Skeletal muscle satellite cell (primary cell): ENCODE measurements around the gene TMEM170B.

Experiments used
- H3K27me3 ChIP-seq: 2 replicates; pipeline ENCODE4 v1.7.0; 2013; ENCODE audit warnings: low read length; ENCODE audit not compliant: control insufficient read depth, insufficient read depth
- H3K36me3 ChIP-seq: 2 replicates; pipeline ENCODE4 v1.7.0; 2013; ENCODE audit warnings: mild to moderate bottlenecking, control low read depth, low read length; ENCODE audit not compliant: insufficient read depth
- H3K4me1 ChIP-seq: 2 replicates; pipeline ENCODE4 v1.7.0; 2013; ENCODE audit warnings: low read length; ENCODE audit not compliant: control insufficient read depth, insufficient read depth
- H3K4me2 ChIP-seq: 2 replicates; pipeline ENCODE4 v1.7.0; 2013; ENCODE audit warnings: mild to moderate bottlenecking, low read length
- H3K4me3 ChIP-seq: 2 replicates; pipeline ENCODE4 v1.7.0; 2013; ENCODE audit warnings: low read length
- H3K9ac ChIP-seq: 2 replicates; pipeline ENCODE4 v1.7.0; 2013; ENCODE audit warnings: mild to moderate bottlenecking, low read depth, low read length, moderate library complexity
- H3K9me3 ChIP-seq: replicated peaks from 2 replicates; pipeline ENCODE4 v1.7.0; 2013; ENCODE audit warnings: mild to moderate bottlenecking, control low read depth, low read length

The TMEM170B gene

DNA sequence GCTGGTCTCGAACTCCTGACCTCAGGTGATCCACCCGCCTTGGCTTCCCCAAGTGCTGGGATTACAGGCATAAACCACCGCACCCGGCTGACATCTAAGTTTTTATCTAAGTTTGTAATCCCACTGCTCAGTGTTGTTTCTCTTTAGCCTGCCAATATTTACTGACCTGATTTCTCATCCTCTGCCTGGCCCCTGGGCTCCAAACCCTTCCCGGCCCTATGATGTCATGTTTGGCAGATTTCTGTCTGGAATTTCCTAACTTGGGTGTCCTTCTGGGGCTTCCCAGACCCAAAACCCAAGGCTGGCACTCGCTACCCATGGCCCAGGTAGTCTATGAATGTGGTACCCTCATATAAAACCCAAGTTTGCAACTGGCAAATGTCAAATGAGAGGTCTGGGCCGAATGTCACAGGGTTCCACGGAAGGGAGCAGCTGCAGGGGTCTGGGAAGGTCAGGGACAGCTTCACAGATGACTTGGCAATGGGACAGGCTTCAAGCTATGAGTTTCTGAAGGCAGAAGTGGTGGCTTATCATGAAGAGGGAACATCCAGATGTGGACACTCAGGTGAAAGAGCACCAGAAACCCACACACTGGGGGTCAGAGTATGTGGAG, 54.9 kb downstream of the TMEM170B start:
- no peaks in the 10 kb centered on the region for H3K36me3 ChIP-seq
- H3K27me3 ChIP-seq, result no peaks in the 10 kb centered on the region
- H3K4me2 ChIP-seq, result no peak overlapping the region
- no peak overlapping the region for H3K4me3 ChIP-seq
- peak overlapping the region; percentile 55 for H3K9ac ChIP-seq
- no peaks in the 10 kb centered on the region for H3K9me3 ChIP-seq
- H3K4me1 ChIP-seq, result peaks cover 38% of the 10 kb centered on the region

DNA sequence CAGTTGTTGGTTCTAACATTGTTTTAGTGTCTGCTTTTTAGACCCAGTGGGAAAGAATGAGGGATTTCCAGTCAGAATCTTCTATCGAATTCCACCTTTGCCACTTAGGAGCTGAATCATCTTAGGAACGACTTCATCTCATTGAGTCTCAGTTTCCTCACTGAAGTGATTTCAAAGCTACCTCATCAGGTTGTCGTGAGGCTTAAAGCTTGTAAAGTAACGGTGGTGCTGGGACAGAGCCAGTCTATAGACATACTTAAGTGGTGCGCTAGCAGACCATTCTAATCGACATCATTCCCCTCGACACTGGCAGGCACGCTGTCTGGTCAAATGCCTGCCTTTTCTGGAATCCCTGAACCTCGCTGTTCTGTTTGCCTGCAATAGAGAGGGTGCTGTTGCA, 55.5 kb downstream of the TMEM170B start:
- Histone ChIP-seq H3K27me3 (no peaks in the 10 kb centered on the region), H3K9ac (peak overlapping the region; percentile 55), H3K36me3 (no peaks in the 10 kb centered on the region), H3K9me3 (no peaks in the 10 kb centered on the region), H3K4me2 (no peak overlapping the region), H3K4me3 (no peak overlapping the region), H3K4me1 (peaks cover 38% of the 10 kb centered on the region)

DNA sequence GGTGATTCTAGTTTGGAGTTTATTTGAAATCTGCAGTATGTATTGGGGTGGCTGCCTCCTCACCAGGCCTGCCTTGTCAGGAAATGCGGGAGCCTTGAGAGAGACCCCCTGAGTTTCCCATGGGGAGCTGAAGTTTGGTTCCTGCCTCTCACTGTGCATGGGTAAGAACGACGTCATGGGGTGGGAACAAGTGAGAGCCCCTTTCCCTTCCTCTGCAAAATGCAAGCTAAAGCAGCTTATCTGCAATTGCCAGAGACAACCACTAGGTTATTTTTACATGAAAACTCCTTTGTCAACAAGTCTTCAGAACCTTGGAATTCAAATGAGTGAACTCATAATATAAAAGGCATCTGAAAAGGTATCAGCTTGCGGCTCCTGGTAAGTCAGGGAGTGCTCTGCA, 58.4 kb downstream of the TMEM170B start:
- peaks cover 18% of the 10 kb centered on the region for H3K4me1 ChIP-seq
- no peak overlapping the region for H3K9ac ChIP-seq
- no peaks in the 10 kb centered on the region for H3K27me3 ChIP-seq
- no peak overlapping the region for H3K4me2 ChIP-seq
- no peaks in the 10 kb centered on the region for H3K36me3 ChIP-seq
- H3K4me3 ChIP-seq, result no peak overlapping the region
- H3K9me3 ChIP-seq, result no peaks in the 10 kb centered on the region

DNA sequence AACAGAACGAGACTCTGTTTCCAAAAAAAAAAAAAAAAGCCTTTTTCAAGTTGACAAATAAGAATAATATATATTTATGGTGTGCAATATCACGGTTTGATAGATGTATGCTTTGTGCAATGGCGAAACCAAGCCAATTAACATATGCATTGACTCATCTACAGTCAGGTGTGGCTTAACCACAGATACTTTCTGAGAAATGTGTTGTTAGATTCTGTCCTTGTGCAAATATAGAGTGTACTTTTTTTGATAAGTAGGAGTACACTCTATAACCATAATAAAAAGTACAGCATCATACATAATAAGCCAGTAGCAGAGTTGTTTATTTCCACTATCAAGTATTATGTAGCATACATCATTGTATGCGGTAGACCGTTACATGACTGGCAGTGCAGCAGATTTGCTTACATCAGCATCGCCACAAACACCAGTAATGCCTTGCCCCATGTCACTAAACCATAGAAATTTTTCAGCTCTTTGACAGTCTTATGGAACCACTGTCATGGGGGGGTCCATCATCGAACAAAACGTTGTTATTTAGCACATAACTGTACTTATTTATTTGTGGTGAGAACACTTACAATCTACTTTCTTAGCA, 59.2 kb downstream of the TMEM170B start:
- Histone ChIP-seq H3K9me3 (no peaks in the 10 kb centered on the region), H3K27me3 (no peaks in the 10 kb centered on the region), H3K4me2 (no peak overlapping the region), H3K4me3 (no peak overlapping the region), H3K4me1 (peaks cover 18% of the 10 kb centered on the region), H3K9ac (no peak overlapping the region), H3K36me3 (no peaks in the 10 kb centered on the region)

DNA sequence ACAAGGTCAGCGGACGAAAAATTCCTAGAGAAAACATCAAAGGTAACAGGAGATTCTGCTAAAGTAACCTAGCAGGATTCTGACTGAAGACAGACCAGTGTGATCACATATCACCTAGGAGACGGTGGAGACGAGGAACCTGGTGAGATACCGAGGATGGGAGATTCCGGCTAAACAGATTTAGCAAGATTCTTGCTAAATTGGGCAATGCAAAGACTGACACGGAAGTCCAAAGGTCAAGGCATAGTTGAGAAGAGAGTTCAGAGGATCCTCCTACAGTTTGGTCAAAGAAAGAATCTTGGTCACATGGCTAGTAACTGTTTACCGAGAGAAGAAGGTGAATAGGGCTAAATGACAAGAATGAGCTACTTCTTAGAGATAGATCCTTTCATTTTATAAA, 61.1 kb downstream of the TMEM170B start:
- H3K9me3 ChIP-seq, result no peaks in the 10 kb centered on the region
- H3K4me3 ChIP-seq, result no peak overlapping the region
- H3K27me3 ChIP-seq, result no peaks in the 10 kb centered on the region
- no peak overlapping the region for H3K4me2 ChIP-seq
- no peaks in the 10 kb centered on the region for H3K36me3 ChIP-seq
- H3K4me1 ChIP-seq, result peaks cover 3% of the 10 kb centered on the region
- no peak overlapping the region for H3K9ac ChIP-seq

DNA sequence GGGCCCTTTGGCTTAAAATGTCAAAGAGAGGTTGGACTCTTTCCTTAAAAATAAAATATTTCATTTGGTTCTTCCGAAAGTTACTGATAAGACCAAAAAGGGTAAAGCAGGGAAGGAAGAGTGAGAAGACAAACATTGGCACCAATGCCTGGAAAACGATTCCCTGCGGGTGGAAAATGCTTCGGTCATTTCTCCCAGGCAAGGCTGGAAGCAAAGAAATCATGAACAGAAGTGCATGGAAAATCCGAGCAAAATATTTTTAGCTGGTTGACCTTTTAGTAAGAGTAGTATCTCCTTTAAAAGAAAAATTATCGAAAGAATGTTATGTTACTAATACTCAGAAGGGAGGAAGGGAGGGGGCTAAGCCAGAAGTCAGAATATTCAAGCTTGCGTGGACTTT, 62.7 kb downstream of the TMEM170B start:
- Histone ChIP-seq H3K4me1 (peaks cover 6% of the 10 kb centered on the region), H3K27me3 (no peaks in the 10 kb centered on the region), H3K36me3 (no peaks in the 10 kb centered on the region)

DNA sequence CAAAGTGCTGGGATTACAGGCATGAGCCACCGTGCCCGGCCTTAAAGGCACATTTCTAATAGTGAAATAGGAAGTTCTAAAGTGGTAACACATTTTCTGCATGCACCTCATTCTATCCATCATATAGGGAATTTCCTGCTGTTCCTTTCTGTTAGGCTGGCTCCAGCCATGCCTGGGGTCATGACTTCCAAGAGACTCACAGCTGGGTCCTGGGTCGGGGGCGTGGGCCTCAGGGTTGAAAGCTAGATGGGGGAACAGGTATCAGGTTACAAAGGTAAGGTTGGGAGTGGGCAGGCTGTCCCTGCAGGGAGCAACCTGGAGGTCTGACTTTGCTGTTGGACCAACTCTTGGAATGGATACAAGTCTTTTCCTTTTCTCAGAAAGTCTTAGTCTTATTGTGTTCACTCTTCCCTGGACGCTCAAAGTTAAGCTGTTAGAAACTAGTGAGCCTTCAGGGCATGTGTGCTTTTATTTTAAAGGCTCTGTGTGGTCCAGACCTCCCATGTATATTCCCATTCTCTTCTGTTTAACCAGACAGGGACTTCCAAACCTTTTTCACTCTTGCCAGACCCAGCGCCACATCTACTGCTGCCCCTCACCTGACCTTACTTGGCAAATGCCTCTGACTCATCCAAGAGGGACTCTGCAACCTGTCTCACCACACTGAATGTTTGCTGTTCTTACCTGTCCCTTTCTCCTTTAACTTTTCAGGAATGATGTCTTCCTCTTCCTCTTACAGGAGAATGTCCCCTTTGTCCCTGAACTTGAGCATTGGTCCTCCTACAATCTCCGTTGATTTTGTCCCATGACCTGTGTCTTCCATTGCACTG, 64.4 kb downstream of the TMEM170B start:
- H3K4me1 ChIP-seq, result peaks cover 20% of the 10 kb centered on the region
- no peaks in the 10 kb centered on the region for H3K36me3 ChIP-seq
- H3K27me3 ChIP-seq, result no peaks in the 10 kb centered on the region
- H3K9me3 ChIP-seq, result no peaks in the 10 kb centered on the region
- H3K4me2 ChIP-seq, result no peak overlapping the region
- H3K4me3 ChIP-seq, result no peak overlapping the region
- no peak overlapping the region for H3K9ac ChIP-seq

More for the DNA sequence above, 62.7 kb downstream of the TMEM170B start:
- Histone ChIP-seq H3K4me2 (no peak overlapping the region), H3K9me3 (no peaks in the 10 kb centered on the region), H3K9ac (no peak overlapping the region), H3K4me3 (no peak overlapping the region)

DNA sequence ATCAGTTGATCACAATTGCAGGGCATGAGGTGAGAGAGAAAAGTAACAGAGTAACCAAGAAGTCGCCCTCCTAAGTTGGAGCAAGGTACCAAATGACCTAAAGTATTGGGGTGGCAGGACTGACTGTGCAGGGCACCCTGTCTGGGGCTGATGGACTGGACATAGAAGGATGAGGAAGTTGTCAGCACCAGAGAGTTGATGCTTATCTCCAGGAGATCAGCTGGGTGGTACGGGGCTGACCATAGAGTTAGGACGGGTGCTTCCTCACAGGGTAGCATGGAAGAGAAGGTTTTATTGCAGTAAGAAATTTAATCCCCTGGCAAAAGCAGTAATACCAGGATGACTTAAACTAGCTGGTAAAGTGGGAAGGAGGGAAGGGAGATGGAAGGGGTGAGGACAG, 66.7 kb downstream of the TMEM170B start:
- Histone ChIP-seq H3K9me3 (no peaks in the 10 kb centered on the region), H3K4me2 (no peak overlapping the region), H3K27me3 (no peaks in the 10 kb centered on the region), H3K4me3 (no peak overlapping the region), H3K9ac (no peak overlapping the region), H3K36me3 (no peaks in the 10 kb centered on the region), H3K4me1 (peaks cover 42% of the 10 kb centered on the region)

DNA sequence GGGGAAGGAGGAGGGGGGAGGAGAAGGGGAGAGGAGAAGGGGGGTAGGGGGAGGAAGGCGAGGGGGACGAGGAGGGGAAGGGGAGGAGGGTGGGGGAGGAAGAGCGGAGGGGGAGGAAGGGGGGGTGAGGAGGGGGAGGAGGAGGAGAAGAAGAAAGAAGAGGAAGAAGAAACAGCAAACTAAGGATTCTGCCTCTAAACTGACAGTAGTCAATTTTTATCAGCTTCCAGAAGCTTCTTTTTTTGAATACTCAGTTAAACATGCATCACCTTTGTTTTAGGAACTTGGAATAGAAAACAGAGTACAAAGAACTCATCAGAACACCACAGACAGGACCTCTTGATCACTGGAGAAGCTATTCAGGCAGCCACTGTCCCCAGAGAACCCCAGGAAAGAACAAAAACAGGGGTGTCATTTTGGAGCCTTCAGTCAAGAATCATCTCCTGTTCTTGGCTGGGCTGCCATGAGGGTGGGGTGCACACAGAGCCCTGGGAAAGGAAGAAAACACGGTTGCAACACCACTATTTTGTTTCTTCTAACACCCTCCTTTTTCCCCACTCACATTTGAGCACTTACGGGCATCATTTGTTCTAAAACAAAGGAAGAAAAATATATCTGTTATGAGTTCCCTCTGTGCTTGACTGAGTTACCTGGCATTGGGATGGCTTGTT, 67.4 kb downstream of the TMEM170B start:
- H3K4me3 ChIP-seq, result no peak overlapping the region
- H3K4me1 ChIP-seq, result peaks cover 48% of the 10 kb centered on the region
- H3K4me2 ChIP-seq, result no peak overlapping the region
- H3K27me3 ChIP-seq, result no peaks in the 10 kb centered on the region
- no peaks in the 10 kb centered on the region for H3K36me3 ChIP-seq
- H3K9ac ChIP-seq, result peak overlapping the region; percentile 44
- no peaks in the 10 kb centered on the region for H3K9me3 ChIP-seq

DNA sequence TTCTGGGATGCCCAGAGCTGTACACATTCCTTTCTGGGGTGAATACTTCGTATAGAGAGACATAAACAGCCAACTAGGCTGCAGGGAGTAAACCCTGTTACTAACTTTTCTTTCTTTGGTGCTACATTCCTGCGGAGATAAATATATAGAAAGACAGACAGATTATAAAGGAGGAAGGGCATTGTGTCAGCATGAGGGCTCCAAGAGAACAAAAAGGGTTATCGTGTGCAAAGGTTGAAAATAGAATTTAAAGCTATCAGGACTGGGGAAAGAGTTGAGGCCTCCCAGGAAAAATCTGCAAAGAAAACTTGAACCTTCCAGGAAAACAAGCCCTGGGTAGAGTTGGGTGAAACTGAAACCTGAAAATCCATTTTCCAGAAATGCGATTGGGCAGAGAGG, 68.0 kb downstream of the TMEM170B start:
- H3K36me3 ChIP-seq, result no peaks in the 10 kb centered on the region
- no peaks in the 10 kb centered on the region for H3K9me3 ChIP-seq
- H3K4me1 ChIP-seq, result peaks cover 53% of the 10 kb centered on the region
- no peak overlapping the region for H3K4me3 ChIP-seq
- no peaks in the 10 kb centered on the region for H3K27me3 ChIP-seq
- H3K9ac ChIP-seq, result peak overlapping the region; percentile 44
- peak overlapping the region; percentile 5 for H3K4me2 ChIP-seq

DNA sequence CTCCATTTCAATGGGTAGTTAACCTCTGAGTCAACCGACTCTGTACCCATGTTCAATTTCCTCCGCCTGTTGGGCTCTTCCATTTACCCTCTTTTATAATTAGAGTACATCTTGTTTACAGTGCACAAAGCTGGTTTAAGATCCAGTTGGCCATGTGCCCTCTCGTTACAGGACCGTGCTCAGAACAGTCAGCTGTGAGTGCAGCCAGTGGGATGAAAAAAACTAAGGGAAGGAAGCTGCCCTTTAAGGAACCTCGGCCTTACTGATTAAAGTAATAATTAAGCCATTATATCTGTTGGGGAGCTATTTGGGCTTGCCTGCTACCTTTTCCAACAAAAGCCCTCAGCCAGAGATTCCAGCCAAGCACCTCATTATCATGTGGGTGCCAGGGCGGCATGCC, 68.8 kb downstream of the TMEM170B start:
- no peak overlapping the region for H3K4me3 ChIP-seq
- H3K4me1 ChIP-seq, result peaks cover 58% of the 10 kb centered on the region
- H3K36me3 ChIP-seq, result no peaks in the 10 kb centered on the region

More for the DNA sequence above, 68.8 kb downstream of the TMEM170B start:
- Histone ChIP-seq H3K4me2 (no peak overlapping the region), H3K9me3 (no peaks in the 10 kb centered on the region), H3K27me3 (no peaks in the 10 kb centered on the region), H3K9ac (peak overlapping the region; percentile 87)
